HG03060 (cell line): ENCODE data around the gene FCRL5.
"Not testable (repeated sequence)": the region's sequence is repeated elsewhere in the genome, so short reads cannot be mapped to it uniquely, and the experiment has no call there.

ENCODE experiments used
- ATAC-seq: cut with Tn5 transposase; IDR thresholded peaks from one replicate; pipeline ENCODE4 v1.9.1; 2021; ENCODE audit warnings: low read depth, moderate number of reproducible peaks; ENCODE audit not compliant: unreplicated experiment

Gene FCRL5

GRCh38 chr1:157490467-157491165 is 61.7 kb downstream of the FCRL5 start:
- no peak for ATAC-seq

GRCh38 chr1:157488156-157488555 is 64.2 kb downstream of the FCRL5 start:
- no peak for ATAC-seq

GRCh38 chr1:157487504-157487903 is 64.8 kb downstream of the FCRL5 start:
- no peak for ATAC-seq

GRCh38 chr1:157487096-157487495 is 65.2 kb downstream of the FCRL5 start:
- ATAC-seq: no peak

GRCh38 chr1:157486400-157486799 is 65.9 kb downstream of the FCRL5 start:
- not testable (repeated sequence) for ATAC-seq

GRCh38 chr1:157485793-157486192 is 66.5 kb downstream of the FCRL5 start:
- no peak for ATAC-seq

- ATAC-seq: no peak
These were observed 67.7 kb downstream of the FCRL5 start for GRCh38 chr1:157484573-157484972.

GRCh38 chr1:157483635-157484034 is 68.7 kb downstream of the FCRL5 start:
- ATAC-seq: no peak

- no peak for ATAC-seq
These were observed 69.6 kb downstream of the FCRL5 start for GRCh38 chr1:157482717-157483116.

- no peak for ATAC-seq
These were observed 70.1 kb downstream of the FCRL5 start for GRCh38 chr1:157482174-157482573.

- no peak for ATAC-seq
These were observed 74.3 kb downstream of the FCRL5 start for GRCh38 chr1:157478030-157478429.

- no peak for ATAC-seq
These were observed 74.9 kb downstream of the FCRL5 start for GRCh38 chr1:157477419-157477818.

- ATAC-seq: no peak
These were observed 79.4 kb downstream of the FCRL5 start for GRCh38 chr1:157472959-157473358.

GRCh38 chr1:157472056-157472701 is 80.1 kb downstream of the FCRL5 start:
- ATAC-seq: no peak

- no peak for ATAC-seq
These were observed 80.8 kb downstream of the FCRL5 start for GRCh38 chr1:157471531-157471930.

GRCh38 chr1:157469752-157470675 is 82.3 kb downstream of the FCRL5 start:
- no peak for ATAC-seq

GRCh38 chr1:157469300-157469699 is 83.0 kb downstream of the FCRL5 start:
- no peak for ATAC-seq

- ATAC-seq: no peak
These were observed 86.3 kb downstream of the FCRL5 start for GRCh38 chr1:157466011-157466410.
